GM19238 (cell line): ENCODE results near the gene GRM4.

Experiments used
- DNase-seq: peaks from one replicate; pipeline ENCODE4 v3.0.0; 2011; ENCODE audit warnings: low spot score; ENCODE audit not compliant: insufficient read length

Gene GRM4

DNA sequence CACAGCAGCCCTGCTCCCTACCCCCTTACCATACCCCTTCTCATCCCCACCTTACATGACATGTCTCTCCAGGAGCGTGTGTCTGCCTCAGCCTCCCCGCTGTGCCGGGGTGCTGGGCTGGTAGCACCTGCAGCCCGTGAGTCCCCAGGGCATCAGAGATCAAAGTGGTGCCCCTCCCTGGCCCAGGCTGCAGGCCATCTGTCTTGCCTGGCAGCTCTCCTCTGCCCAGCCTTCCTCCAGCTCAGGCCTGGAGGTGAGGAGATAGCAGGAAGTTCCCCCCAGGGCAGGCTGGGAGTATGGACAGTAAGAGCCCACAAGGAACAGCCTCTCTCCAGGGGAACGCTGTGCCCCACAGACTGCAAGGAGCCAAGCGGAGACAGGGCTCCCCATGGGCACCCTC lies 35.3 kb downstream of the GRM4 start:
- DNase-seq, result no peak

DNA sequence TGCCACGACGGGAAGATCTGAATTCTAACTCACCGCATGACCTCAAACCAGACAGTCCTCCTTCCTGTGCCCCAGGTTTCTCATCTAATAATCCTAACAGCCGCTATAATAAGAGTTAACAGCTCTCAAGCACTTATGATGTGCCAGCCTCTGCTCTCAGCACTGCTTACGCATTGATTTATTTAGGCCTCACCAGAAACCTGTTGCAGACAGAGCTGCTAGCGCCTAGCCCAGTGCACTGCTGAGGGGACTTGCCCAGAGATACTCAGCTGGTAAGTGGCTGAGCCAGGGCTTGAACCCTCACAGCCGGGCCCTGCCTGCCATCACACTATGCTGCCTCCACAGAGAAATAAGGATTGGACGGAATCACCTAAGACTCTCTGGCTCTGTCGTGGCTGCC lies 37.7 kb downstream of the GRM4 start:
- DNase-seq, result no peak

DNA sequence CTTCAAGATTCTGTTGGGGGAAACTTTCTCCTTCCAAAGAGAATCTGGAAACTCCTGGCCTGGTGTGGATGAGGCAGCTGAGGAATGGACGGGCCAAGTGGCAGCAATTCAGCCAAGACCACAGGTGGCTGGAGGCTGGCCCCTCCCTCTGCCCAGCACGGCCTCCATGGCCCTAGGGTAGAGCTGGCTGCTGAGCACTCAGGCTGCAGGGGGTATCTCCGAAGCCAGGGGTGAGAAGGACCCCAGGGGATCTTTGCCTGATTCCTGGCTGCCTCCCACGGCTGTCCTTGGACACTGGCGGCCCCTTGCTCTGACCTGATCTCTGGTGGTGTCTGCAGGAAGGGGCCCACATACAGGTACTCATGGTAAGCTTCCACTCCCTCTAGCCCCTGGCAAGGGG lies 39.0 kb downstream of the GRM4 start:
- no peak for DNase-seq

DNA sequence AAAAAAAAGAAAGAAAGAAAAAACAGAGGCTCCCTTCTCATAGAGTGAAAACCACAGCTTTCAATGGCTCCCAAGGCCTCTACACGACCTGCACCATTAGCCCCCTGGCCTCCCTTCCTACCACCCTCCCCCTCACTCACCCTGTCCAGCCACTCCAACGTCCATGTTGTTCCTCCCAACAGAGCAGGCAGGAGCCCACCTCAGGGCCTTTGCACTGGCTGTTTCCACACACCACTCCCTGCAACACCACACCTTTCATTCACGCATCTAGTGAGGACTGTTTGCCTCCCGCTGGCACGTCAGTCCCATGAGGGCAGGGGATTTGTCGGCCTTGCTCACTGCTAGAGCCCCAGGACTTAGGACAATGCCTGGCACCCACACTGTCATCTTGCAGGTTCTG lies 39.5 kb downstream of the GRM4 start:
- no peak for DNase-seq

DNA sequence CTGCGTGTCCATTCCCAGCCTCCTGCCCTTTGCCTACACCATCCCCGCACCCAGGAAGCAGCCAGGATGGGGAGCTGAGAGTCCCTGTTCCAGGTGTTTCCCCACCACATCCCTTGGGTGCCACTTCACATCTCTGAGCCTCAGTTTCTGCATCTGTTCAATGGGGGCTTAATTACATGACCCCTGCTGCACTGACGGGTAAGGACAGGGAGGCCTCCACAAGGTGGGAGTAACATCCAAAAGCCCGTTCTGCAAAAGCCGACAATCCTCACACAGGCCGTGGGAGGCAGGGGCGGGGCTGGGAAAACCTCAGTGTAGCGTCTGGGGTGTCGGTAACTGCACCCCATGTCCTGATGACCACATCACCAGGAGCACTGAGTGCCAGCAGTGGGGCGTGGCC lies 41.3 kb downstream of the GRM4 start:
- no peak for DNase-seq

DNA sequence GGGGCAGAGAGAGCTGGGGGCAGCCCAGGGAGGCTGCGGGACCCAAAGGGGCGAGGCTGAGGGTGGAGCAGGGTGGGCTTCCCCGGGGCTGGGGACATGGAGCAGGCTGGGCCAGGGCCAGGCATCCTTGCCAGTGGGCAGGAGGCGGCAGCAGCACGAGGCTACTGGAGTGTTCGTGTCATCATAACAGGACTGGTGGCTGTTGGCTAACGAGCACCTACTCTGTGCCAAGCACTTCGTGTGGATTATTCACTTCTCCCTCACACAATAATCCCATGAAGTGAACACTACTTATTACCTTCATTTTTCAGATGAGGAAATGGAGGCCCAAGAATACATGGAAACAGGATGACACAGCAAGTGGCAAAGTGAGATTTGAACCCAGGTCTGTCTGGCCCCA lies 41.7 kb downstream of the GRM4 start:
- no peak for DNase-seq

DNA sequence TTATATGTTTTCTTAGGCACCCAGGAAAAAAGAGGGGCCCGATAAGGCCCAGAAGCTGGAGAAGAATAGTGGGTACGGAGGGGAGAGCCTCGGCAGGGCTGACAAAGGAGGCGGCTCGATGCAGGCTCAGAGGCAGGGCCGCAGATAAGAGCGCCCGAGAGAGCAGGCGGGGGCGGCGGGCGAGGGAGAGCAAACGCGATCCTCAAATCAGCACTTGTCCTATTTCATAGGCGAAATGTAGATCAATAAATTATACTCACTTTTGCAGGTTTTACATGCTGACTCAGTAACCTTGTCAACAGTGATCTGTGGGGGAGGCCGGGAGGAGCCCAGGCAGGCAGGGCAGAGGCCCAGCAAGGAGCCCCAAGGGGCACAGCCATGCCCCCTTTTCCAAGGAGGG lies 42.6 kb downstream of the GRM4 start:
- no peak for DNase-seq

DNA sequence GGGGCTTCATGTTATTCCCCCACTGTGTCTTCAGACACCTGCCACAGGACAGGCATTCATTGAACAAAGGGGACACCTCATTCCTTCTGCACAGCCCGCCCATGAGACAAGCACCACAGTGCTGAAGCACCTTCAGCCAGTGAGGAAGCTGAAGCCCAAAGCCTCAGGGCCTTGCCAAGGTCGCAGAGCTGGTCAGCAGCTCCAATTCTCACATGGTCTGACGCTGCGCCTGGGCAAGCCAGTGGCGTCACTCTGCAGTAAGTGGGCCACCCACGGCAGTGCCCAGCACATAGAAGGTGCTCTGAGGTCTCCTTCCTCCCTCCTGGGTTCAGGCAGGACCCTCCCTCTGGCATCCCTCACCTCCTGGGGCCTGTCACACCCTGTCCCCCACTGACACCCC lies 43.2 kb downstream of the GRM4 start:
- no peak for DNase-seq

DNA sequence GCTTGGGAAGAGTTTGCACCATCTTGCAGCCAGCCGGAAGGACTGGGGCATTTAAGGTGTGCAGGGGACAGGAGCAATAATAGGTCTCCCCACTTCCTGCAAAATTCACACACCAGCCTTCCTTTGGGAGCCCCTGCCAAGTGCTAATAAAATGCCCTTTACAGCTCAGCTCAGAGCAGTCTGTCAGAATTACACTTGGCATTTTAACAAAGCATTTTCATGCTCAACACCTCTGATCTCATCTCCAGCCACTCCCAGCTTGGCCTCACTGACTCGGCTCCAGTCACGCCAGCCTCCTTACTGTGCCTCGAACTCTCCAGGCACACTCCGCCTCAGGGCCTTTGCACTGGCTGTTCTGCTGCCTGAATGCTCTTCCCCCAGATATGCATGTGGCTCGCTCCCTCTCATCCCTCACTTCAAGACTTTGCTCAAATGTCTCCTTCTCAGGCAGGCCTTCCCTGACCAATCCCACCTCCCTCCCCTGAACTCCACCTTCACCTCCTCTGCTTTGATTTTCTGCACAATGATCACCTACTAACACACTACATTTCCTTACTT lies 43.7 kb downstream of the GRM4 start:
- DNase-seq, result no peak

DNA sequence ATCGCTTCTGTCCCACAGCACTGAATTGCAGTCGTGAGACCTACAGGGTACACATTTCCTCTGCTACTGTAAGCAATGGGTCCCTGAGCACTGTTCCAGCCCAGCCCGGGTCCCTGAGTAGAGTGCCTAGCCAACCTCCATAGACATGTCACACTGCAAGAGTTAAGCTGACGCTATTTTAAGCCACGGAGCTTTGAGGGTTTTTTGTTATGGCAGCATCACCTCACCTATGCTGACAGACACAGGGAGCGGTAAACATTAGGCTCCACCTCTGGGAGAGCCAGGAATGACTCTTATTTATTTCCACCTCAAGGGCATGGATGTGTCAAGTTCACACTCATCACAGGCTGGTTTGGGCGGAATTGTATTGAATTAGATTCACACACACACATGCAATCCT lies 45.1 kb downstream of the GRM4 start:
- DNase-seq, result no peak

DNA sequence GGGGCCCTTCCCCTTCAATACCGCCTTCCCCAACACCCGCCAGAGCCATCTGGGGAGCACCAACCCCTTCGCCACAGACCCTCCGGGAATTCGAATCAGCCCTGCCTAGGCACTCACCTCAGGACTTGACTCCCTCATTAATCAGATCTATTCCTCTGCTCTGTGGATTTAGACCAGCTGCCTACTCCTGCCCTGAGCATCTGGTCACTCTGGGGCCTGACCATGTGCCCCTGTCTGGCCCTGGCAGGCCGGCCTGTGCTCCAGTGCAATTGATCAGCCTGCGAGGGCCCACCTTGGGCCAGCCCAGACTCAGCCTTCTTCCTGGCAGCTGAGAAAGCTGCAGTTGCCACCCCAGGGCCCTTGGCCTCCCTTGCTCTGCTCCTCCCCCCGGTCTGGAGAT lies 46.0 kb downstream of the GRM4 start:
- DNase-seq, result no peak

DNA sequence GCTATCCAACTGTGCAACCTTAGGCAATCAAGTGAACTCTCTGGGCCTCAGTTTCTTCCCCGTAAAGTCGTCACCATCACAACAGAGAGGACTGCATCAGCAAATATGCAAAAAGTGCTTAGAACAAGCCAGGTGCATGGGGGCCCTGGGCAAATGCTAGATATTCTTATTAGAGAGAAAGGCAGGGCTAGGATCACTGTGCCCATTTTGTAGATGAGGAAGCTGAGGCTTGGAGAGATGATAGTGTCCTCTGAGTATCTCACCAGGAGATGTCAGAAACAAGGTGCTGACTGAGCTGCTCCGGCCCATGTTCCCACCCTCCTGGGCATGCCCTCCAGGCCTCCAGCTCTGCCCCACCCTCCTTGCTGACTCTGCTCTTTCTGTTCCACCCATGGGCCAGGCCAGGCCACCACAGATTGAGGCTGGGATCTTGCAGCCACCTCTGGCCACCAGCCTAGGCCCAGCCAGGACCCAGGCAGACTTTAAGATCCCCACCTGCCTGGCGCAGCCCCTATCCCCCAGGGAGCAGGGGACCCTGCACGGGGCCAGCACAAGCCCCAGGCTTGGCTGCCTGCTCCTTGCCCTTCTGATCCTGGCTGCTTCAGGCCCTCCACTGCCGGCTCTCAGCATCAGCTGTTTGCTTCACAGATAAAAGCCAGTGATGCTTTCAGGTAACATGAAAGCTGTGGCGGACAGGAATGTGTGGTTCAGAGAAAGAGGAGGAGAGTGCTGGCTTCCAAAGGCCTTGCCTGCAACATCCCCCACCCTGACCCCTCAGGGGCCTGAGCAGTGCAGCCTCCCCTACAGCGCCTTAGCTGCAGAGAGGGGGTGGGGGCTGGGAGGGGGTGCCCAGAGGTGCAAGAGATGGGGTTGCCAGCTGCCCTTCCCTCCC lies 47.6 kb downstream of the GRM4 start:
- no peak for DNase-seq

DNA sequence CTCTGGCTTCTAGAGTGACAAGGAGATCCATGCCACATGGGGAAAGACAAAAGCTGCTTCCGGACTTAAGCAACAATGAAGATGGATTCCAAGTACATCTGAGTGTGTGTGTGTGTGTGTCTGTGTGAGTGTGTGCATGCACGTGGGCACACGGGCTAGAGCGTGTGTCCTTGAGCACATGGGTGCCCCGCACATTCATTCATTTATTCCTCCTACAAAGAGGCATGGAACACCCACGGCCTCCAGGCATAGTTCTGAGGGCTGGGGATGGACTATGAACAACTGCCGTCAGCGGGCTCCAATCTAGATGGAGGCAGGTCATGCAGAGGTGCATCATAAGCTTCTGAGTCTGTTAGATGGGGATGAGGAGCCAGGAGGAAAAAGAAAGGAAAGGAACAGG lies 49.1 kb downstream of the GRM4 start:
- DNase-seq, result no peak

DNA sequence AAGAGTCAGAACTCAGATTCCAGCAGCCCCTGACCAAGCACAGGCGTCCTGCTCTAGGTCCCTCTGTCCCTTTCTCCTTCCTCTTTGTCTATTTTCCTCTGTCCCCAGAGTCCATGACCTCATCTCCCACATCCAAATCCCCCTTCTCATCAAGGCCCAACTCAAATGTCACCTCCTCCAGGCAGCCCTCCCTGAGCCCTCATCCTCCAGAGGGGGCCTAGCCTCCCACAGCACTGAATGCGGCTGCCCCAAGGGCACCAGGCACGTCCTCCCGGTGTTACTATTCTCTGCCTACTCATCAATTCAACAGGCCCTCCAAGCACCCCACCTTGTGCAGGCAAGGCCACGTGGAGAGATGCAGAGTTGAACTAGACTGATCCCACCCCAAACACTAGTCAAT lies 49.7 kb downstream of the GRM4 start:
- DNase-seq, result no peak

DNA sequence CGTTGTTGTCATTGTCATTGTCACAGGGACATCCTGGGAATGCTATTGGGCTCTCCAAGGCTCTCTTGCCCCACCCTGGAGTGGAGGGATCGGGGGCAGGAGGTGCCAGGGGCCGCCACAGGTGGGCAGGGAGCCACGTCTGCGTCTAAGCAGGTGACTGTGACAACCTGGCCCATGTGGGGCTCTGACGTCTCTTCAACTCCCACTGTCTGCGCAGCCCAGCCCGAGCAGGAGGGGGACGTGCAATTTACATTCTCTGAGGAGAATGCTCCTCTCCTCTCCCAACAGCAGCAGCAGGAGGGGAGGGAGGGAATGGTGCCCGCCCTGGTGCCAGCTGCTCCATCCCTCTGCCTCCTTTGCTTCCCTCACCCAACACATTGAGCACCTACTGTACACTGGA lies 50.1 kb downstream of the GRM4 start:
- DNase-seq, result no peak

DNA sequence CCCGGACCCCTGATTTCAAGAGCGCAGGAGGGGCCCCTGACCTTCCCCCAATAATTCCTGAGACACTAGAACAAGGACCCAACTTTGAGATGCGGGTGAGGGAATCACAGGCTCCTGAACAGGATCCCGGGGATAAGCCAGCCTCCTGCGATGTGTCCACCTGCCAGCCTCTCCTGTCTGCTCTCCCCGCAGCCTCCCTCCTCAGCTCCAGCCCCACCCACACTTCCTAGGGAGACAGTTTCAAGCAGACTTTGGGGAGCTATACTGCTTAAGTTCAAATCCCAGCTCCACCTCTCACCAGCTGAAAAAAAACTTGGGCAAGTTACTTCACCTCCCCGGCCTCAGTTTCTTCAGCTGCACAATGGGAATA lies 50.8 kb downstream of the GRM4 start:
- no peak for DNase-seq

DNA sequence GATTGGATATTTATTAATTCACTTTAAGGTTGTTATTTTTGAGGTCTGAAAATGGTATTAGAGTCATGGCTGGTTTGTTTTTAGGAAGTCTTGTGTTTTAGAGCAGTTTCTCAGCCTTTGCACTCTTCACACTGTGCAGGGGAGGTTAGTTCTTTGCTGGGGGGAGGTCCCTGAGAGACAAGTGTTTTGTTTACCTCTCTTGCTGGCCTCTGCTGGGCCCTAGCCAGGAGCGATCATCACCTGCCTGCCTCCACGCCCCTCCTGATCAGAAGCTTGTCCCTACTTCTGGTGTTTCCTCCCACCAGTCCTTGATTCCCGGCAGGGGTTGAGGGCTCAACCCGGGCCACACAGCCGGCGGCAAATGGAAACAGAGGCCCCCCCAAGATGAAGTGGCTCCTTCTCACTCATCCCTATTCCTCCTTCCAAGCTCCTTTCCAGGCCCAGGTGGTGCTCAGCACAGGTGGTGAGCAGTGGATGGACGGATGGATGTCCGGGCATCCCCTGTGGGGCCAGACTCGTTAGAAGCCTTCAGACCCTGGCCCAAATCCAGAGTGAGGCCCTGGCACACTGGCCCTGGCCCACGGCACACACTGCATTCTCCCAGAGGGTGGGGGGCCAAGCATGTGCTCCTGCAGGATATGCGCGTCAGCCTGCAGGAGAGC lies 51.3 kb downstream of the GRM4 start:
- DNase-seq, result no peak

DNA sequence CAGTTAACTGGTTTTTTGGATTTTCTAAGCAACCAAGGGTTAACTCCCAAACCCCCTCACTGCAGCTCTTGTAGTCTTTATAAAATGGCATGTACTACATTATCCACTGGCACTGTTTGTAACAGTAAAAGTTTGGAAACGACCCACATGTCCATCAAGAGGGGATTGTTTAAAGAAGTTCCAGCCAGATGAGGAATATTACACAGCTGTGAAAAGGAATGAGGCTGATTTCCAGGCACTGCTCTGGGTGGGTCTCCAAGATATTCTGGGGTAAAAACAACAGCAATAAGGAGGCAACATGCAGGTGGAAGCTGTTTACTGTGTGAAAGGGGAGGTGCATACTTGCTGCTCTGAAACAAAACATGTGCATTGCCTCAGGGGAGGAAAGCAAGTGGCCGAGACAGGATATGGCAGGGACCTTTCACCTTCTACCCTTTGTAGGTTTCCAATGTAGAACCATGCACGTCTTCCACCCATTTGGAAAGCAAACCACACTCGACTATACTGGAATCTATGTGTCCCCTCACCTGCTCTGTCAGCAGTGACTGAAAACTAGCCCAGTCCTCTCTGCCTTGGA lies 51.9 kb downstream of the GRM4 start:
- DNase-seq, result no peak

DNA sequence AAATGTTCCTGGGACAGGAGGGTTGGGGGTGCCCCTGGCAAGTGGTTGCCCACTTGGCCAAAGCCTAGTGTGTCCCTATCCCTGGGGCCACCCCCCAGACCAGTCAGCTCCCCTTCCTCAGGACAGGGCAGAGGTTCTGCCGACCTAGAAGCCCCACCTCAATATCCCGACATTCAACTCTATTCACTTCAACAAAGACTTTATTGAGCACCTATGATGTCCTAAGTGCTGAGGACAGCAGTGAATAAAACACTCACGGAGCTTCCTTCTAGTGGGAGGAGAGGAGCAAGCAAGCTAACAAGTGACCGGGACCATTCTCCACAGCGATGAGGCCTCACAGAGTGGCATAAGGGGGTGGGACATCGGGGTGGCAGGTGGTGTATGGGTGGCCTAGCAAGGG lies 52.7 kb downstream of the GRM4 start:
- no peak for DNase-seq

DNA sequence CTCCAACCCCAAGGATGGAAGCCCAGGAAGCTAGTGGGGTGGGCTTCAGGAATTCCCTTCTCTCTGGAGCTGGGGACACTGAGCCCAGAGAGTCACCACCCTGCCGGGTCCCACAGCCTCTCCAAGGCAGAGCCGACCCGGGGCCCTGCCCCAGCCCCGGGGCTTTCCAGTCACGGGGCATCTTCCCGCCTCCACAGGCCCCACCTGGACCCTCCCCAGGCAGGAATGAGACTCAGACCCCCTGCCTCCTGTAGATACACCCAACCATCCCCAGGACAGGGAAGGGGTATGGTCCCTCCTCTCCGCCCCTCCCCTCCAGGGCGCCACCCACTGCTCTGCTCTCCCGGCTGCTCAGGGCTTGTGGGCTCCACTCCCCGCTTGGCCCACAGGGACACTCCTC lies 53.3 kb downstream of the GRM4 start:
- no peak for DNase-seq

DNA sequence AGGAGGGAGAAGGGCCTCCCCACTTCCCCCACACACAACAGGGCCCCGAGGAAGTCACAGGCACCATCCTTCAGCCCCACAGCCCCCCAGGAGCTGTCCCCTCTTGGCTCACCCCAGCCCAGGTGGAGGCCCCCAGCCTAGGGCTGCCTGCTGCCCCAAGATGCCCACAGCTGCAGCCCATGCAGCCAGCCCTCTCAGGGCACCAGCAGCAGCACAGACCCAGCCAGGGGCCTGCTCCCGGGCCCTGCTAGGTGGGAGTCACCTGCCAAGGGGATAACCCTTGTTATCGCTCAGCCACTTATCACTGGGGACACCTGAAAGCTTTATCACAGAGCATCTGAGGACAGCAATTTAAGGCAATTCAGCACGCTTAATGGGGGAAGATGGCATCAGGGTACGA lies 55.0 kb downstream of the GRM4 start:
- no peak for DNase-seq

DNA sequence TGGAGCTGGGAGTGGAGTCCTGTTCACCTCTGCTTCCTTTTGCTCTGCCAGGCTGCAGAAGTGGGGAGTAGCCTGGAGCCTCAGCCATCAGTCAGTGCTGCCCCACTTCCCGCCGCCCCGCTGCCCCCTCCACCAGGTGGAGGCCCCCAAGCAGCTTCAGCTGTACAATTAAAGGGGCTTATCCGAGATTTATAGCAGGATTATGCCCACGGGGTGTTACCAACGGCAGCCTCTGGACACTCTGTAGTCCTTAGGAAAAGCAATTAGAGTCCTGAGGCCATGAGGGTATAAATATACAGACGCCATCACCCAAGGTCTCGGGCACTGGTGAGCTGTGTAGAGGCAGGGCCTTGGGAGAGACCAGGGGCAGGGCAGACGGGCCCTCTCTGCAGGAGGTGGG lies 55.4 kb downstream of the GRM4 start:
- DNase-seq, result no peak

DNA sequence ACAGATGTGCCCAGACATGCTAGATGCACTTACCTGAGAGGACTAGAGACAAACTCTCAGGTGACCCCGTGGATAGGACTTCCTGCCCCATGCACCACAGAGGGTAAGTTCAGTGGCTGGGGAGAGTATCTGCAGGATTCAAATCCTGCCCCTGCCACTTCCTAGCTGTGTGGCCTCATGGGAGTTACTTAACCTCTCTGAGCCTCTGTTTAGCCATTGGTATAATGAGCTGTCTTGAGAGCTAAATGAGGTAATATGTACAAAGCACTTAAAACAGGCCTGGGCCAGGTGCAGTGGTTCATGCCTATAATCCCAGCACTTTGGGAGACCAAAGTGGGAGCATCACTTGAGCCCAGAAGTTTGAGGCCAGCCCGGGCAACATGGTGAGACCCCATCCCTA lies 59.3 kb downstream of the GRM4 start:
- DNase-seq, result no peak
